Testis (tissue), 3 donors: ENCODE data around the gene DNAH9. TPM values are rescaled to one million over a fixed set of nuclear protein-coding genes. Genes with fewer than 3 reads are reported as not detected.

Experiments
- DNase-seq: peaks from one replicate; pipeline ENCODE4 v3.0.0-alpha.2; 2019
- H3K27ac ChIP-seq, 2 donors: fragments of 200-600 bp; sonication (generic); one replicate each; pipeline ENCODE4 v1.5.1; 2019
- H3K27me3 ChIP-seq: fragments of 200-600 bp; sonication (generic); one replicate; pipeline ENCODE4 v1.5.1; 2019
- H3K36me3 ChIP-seq: fragments of 200-600 bp; sonication (generic); one replicate; pipeline ENCODE4 v1.5.1; 2017; ENCODE audit warnings: low read depth; ENCODE audit errors: missing control alignments
- H3K4me1 ChIP-seq: fragments of 200-600 bp; sonication (generic); one replicate; pipeline ENCODE4 v1.5.1; 2019
- H3K4me3 ChIP-seq, 2 donors: fragments of 200-600 bp; sonication (generic); one replicate each; pipeline ENCODE4 v1.5.1; 2017 to 2019
- H3K9me3 ChIP-seq: fragments of 200-600 bp; sonication (generic); one replicate; pipeline ENCODE4 v1.5.1; 2017
- POLR2A ChIP-seq: fragments of 450-650 bp; IDR thresholded peaks from one replicate; pipeline ENCODE4 v1.6.1; 2017; ENCODE audit warnings: antibody characterized with exemption, mild to moderate bottlenecking, moderate library complexity
- WGBS, 2 donors: methylation state at CpG; one replicate each; pipeline ENCODE4 v1.1.5; 2018; 5-methylcytosine and 5-hydroxymethylcytosine counted together
- intact Hi-C: fragments of 100-400 bp; cut with DNase I; formaldehyde crosslinking; loops from one replicate; pipeline ENCODE4 v1.15.1; 2023; ENCODE audit warnings: low total_unique reads
- polyA plus RNA-seq: library from polyadenylated mRNA; stranded (reverse); fragments of 350-450 nt; fragmentation: Illumina TruSeq; extraction: RNeasy Lipid Tissue Mini Kit (QIAGEN cat#74804); gene quantifications from one replicate; pipeline ENCODE4 v1.2.3, GENCODE V29; 2014; ENCODE audit warnings: low read depth, low replicate concordance; ENCODE audit not compliant: insufficient read depth
- total RNA-seq, 2 donors: library from RNA; depleted of rRNA; stranded (reverse); fragments of >200 nt; gene quantifications; one replicate each; pipeline ENCODE4 v1.2.3, GENCODE V29; 2016
- TF ChIP-seq, protein P1 (sequence below), 3 experiments: fragments of 450-650 bp in 2 of 3; fragments of 200-600 bp in 1 of 3; sonication (generic) in 1 of 3; IDR thresholded peaks; one replicate each; pipeline ENCODE4 v1.5.1; 2016 to 2019; ENCODE audit warnings: antibody characterized with exemption in 3 of 3, mild to moderate bottlenecking in 2 of 3, moderate library complexity in 1 of 3

The DNAH9 gene
- total and polyA plus RNA-seq, 3 donors from 2014 or later: 15.4 to 22.9 (median 19.4) TPM

- H3K4me3 ChIP-seq: no peak overlapping the region
- H3K9me3 ChIP-seq: no peaks in the 10 kb centered on the region
- DNase-seq: no peak
- no peak for TF ChIP-seq POLR2A
- TF ChIP-seq, protein P1, sequence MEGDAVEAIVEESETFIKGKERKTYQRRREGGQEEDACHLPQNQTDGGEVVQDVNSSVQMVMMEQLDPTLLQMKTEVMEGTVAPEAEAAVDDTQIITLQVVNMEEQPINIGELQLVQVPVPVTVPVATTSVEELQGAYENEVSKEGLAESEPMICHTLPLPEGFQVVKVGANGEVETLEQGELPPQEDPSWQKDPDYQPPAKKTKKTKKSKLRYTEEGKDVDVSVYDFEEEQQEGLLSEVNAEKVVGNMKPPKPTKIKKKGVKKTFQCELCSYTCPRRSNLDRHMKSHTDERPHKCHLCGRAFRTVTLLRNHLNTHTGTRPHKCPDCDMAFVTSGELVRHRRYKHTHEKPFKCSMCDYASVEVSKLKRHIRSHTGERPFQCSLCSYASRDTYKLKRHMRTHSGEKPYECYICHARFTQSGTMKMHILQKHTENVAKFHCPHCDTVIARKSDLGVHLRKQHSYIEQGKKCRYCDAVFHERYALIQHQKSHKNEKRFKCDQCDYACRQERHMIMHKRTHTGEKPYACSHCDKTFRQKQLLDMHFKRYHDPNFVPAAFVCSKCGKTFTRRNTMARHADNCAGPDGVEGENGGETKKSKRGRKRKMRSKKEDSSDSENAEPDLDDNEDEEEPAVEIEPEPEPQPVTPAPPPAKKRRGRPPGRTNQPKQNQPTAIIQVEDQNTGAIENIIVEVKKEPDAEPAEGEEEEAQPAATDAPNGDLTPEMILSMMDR (IDR thresholded peaks at IDR 0.05): no peak
- H3K27me3 ChIP-seq: no peaks in the 10 kb centered on the region
- H3K27ac ChIP-seq: no peak overlapping the region
- 85 to 89% methylated on average over 2 of the region's 2 CpGs for WGBS, 2 donors
- H3K4me1 ChIP-seq: no peaks in the 10 kb centered on the region
- intact Hi-C loops: no loop called here
- no peaks in the 10 kb centered on the region for H3K36me3 ChIP-seq
Observed at GRCh38 chr17:11885051-11885450, 286.8 kb downstream of the DNAH9 start.

- Histone ChIP-seq H3K9me3 (no peaks in the 10 kb centered on the region), H3K4me3 (no peak overlapping the region), H3K36me3 (no peaks in the 10 kb centered on the region), H3K27me3 (no peaks in the 10 kb centered on the region), H3K27ac (no peak overlapping the region), H3K4me1 (no peaks in the 10 kb centered on the region)
- DNase-seq: no peak
- TF ChIP-seq POLR2A: no peak
- TF ChIP-seq, protein P1 (IDR thresholded peaks at IDR 0.05): no peak
- intact Hi-C loops: no loop called here
- 82 to 83% methylated on average over 5 of the region's 5 CpGs for WGBS, 2 donors
Observed at GRCh38 chr17:11889266-11889665, 291.0 kb downstream of the DNAH9 start.

GRCh38 chr17:11893862-11894261 lies 295.6 kb downstream of the DNAH9 start:
- H3K27ac ChIP-seq: no peak overlapping the region
- H3K27me3 ChIP-seq: no peaks in the 10 kb centered on the region
- no peaks in the 10 kb centered on the region for H3K4me1 ChIP-seq
- H3K36me3 ChIP-seq: no peaks in the 10 kb centered on the region
- TF ChIP-seq, protein P1 (IDR thresholded peaks at IDR 0.05): no peak
- TF ChIP-seq POLR2A: no peak
- WGBS, 2 donors: 94 to 95% methylated on average over 4 of the region's 4 CpGs
- H3K4me3 ChIP-seq: no peak overlapping the region
- intact Hi-C loops: no loop called here
- no peaks in the 10 kb centered on the region for H3K9me3 ChIP-seq
- DNase-seq: no peak

DNA sequence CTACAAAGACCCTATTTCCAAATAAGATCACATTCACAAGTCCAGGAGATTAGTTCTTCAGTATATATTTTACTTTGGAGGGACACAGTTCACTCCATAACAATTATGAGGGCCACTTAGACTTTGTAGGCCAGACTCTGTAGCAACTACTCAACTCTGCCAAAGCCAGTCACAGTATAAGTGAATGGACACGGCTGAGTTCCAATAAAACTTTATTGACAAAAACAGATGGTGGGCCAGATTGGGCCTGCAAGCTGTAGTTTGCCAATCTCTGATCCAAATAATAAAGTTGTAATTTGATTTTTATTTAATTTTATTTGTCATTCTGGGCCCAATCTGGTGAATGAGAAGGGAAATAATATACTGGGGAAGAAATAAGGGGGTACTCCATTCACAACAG lies 297.9 kb downstream of the DNAH9 start:
- Histone ChIP-seq H3K27me3 (no peaks in the 10 kb centered on the region), H3K9me3 (no peaks in the 10 kb centered on the region), H3K27ac (no peak overlapping the region), H3K4me1 (no peaks in the 10 kb centered on the region), H3K36me3 (no peaks in the 10 kb centered on the region), H3K4me3 (no peak overlapping the region)
- WGBS, 2 donors: 96 to 97% methylated on average over 1 of the region's 1 CpG
- TF ChIP-seq, protein P1 (IDR thresholded peaks at IDR 0.05): no peak
- no peak for TF ChIP-seq POLR2A
- intact Hi-C loops: no loop called here
- DNase-seq: no peak

GRCh38 chr17:11898526-11899235 lies 300.4 kb downstream of the DNAH9 start:
- TF ChIP-seq POLR2A: no peak
- TF ChIP-seq, protein P1 (IDR thresholded peaks at IDR 0.05): no peak
- Histone ChIP-seq H3K4me1 (no peaks in the 10 kb centered on the region), H3K36me3 (no peaks in the 10 kb centered on the region), H3K4me3 (no peak overlapping the region), H3K27me3 (no peaks in the 10 kb centered on the region), H3K27ac (no peak overlapping the region), H3K9me3 (no peaks in the 10 kb centered on the region)
- intact Hi-C loops: no loop called here
- 72 to 74% methylated on average over 7 of the region's 7 CpGs for WGBS, 2 donors
- DNase-seq: no peak
